LHCN-M2 (cell line): ENCODE data around the gene DNAJC28. TPM values are rescaled to one million over a fixed set of nuclear protein-coding genes. Genes with fewer than 3 reads are reported as not detected.
"Not testable (repeated sequence)": the region's sequence is repeated elsewhere in the genome, so short reads cannot be mapped to it uniquely, and the experiment has no call there.

Experiments used
- DNase-seq: peaks from one replicate; pipeline ENCODE4 v3.0.0-alpha.2; 2012; ENCODE audit warnings: low read depth
- total RNA-seq: library from RNA; depleted of rRNA; stranded (reverse); fragments of >200 nt; gene quantifications from 2 replicates; pipeline ENCODE4 v1.2.3, GENCODE V29; 2014

DNAJC28 gene
- total RNA-seq, 1 experiment from 2014 or later, result 1.1 TPM

- no peak for DNase-seq
Measured at GRCh38 chr21:33481314-33481943, 10.1 kb downstream of the DNAJC28 start.

- DNase-seq, result no peak
Measured at GRCh38 chr21:33480481-33481103, 10.9 kb downstream of the DNAJC28 start.

GRCh38 chr21:33479679-33480480 lies 11.6 kb downstream of the DNAJC28 start, which contains the start of gene TMEM50B:
Gene TMEM50B (minus strand): TSS chr21:33479974. CDS start chr21:33468885, 11,089 bp downstream.
- DNase-seq, result peak; percentile 94

GRCh38 chr21:33478935-33479678 lies 12.4 kb downstream of the DNAJC28 start:
- peak; percentile 37 for DNase-seq

- DNase-seq, result no peak
Measured at GRCh38 chr21:33478182-33478581, 13.3 kb downstream of the DNAJC28 start.

- no peak for DNase-seq
Measured at GRCh38 chr21:33477066-33477465, 14.4 kb downstream of the DNAJC28 start.

- no peak for DNase-seq
Measured at GRCh38 chr21:33473344-33473743, 18.2 kb downstream of the DNAJC28 start.

GRCh38 chr21:33470701-33471100 lies 20.8 kb downstream of the DNAJC28 start:
- no peak for DNase-seq

- not testable (repeated sequence) for DNase-seq
Measured at GRCh38 chr21:33469183-33469582, 22.3 kb downstream of the DNAJC28 start.

- DNase-seq, result no peak
Measured at GRCh38 chr21:33461538-33462250, 29.8 kb downstream of the DNAJC28 start.

GRCh38 chr21:33458861-33459260 lies 32.7 kb downstream of the DNAJC28 start:
- DNase-seq, result no peak

GRCh38 chr21:33455686-33456446 lies 35.6 kb downstream of the DNAJC28 start:
- no peak for DNase-seq

GRCh38 chr21:33452362-33452761 lies 39.2 kb downstream of the DNAJC28 start:
- no peak for DNase-seq

- DNase-seq, result peak; percentile 25
Measured at GRCh38 chr21:33451634-33452071, 39.9 kb downstream of the DNAJC28 start.

- DNase-seq, result no peak
Measured at GRCh38 chr21:33449616-33450015, 41.9 kb downstream of the DNAJC28 start.

GRCh38 chr21:33446620-33447019 lies 44.9 kb downstream of the DNAJC28 start:
- DNase-seq, result not testable (repeated sequence)

GRCh38 chr21:33444499-33444898 lies 47.0 kb downstream of the DNAJC28 start:
- no peak for DNase-seq

- no peak for DNase-seq
Measured at GRCh38 chr21:33443194-33443593, 48.3 kb downstream of the DNAJC28 start.

- DNase-seq, result peak; percentile 95
Measured at GRCh38 chr21:33441489-33442477, 49.7 kb downstream of the DNAJC28 start.
